Measurements from ENCODE around the gene RABEP2.
A peak's percentile ranks its signal among the peaks of the same experiment; 100 is the strongest.
"Not testable (repeated sequence)": the region's sequence is repeated elsewhere in the genome, so short reads cannot be mapped to it uniquely, and the experiment has no call there.

The RABEP2 gene

GRCh38 chr16:28902909-28903308 is 22.1 kb downstream of the RABEP2 start:
- no peaks in the 10 kb centered on the region for H3K9me3 Mint-ChIP-seq
- H3K36me3 Mint-ChIP-seq (ENCODE audit: low read depth): peaks cover 10% of the 10 kb centered on the region
- no peak overlapping the region for H3K4me3 Mint-ChIP-seq
- peaks cover 3% of the 10 kb centered on the region for H3K4me1 Mint-ChIP-seq (ENCODE audit: low read depth)
- no peak overlapping the region for H3K27ac Mint-ChIP-seq
- no peak for DNase-seq
- H3K27me3 Mint-ChIP-seq: no peaks in the 10 kb centered on the region

- H3K4me1 Mint-ChIP-seq (ENCODE audit: low read depth): peaks cover 3% of the 10 kb centered on the region
- no peak overlapping the region for H3K4me3 Mint-ChIP-seq
- no peaks in the 10 kb centered on the region for H3K9me3 Mint-ChIP-seq
- H3K27ac Mint-ChIP-seq: no peak overlapping the region
- no peaks in the 10 kb centered on the region for H3K27me3 Mint-ChIP-seq
- DNase-seq: no peak
- peaks cover 8% of the 10 kb centered on the region for H3K36me3 Mint-ChIP-seq (ENCODE audit: low read depth)
These were observed 23.2 kb downstream of the RABEP2 start for GRCh38 chr16:28901862-28902261.

- peaks cover 8% of the 10 kb centered on the region for H3K36me3 Mint-ChIP-seq (ENCODE audit: low read depth)
- H3K9me3 Mint-ChIP-seq: no peaks in the 10 kb centered on the region
- H3K4me3 Mint-ChIP-seq: no peak overlapping the region
- no peak for DNase-seq
- no peaks in the 10 kb centered on the region for H3K27me3 Mint-ChIP-seq
- no peak overlapping the region for H3K27ac Mint-ChIP-seq
- H3K4me1 Mint-ChIP-seq (ENCODE audit: low read depth): peaks cover 3% of the 10 kb centered on the region
These were observed 24.4 kb downstream of the RABEP2 start for GRCh38 chr16:28900601-28901000.

- Mint-ChIP-seq H3K9me3 (no peaks in the 10 kb centered on the region), H3K27ac (no peak overlapping the region), H3K36me3 (ENCODE audit: low read depth) (peaks cover 6% of the 10 kb centered on the region), H3K4me3 (no peak overlapping the region), H3K27me3 (no peaks in the 10 kb centered on the region), H3K4me1 (ENCODE audit: low read depth) (peaks cover 3% of the 10 kb centered on the region)
- DNase-seq: no peak
These were observed 25.0 kb downstream of the RABEP2 start for GRCh38 chr16:28899882-28900590.

- Mint-ChIP-seq H3K27me3 (no peaks in the 10 kb centered on the region), H3K27ac (peak overlapping the region; percentile 33), H3K4me1 (ENCODE audit: low read depth) (peaks cover 3% of the 10 kb centered on the region), H3K9me3 (no peaks in the 10 kb centered on the region), H3K36me3 (ENCODE audit: low read depth) (no peaks in the 10 kb centered on the region), H3K4me3 (no peak overlapping the region)
- no peak for DNase-seq
These were observed 26.1 kb downstream of the RABEP2 start for GRCh38 chr16:28898942-28899341.

- no peak overlapping the region for H3K4me3 Mint-ChIP-seq
- H3K36me3 Mint-ChIP-seq (ENCODE audit: low read depth): no peaks in the 10 kb centered on the region
- peaks cover 3% of the 10 kb centered on the region for H3K4me1 Mint-ChIP-seq (ENCODE audit: low read depth)
- H3K27me3 Mint-ChIP-seq: no peaks in the 10 kb centered on the region
- no peak overlapping the region for H3K27ac Mint-ChIP-seq
- DNase-seq: no peak
- no peaks in the 10 kb centered on the region for H3K9me3 Mint-ChIP-seq
These were observed 26.8 kb downstream of the RABEP2 start for GRCh38 chr16:28898266-28898665.

- H3K4me1 Mint-ChIP-seq (ENCODE audit: low read depth): peaks cover 2% of the 10 kb centered on the region
- H3K36me3 Mint-ChIP-seq (ENCODE audit: low read depth): no peaks in the 10 kb centered on the region
- no peaks in the 10 kb centered on the region for H3K27me3 Mint-ChIP-seq
- H3K4me3 Mint-ChIP-seq: no peak overlapping the region
- DNase-seq: no peak
- H3K9me3 Mint-ChIP-seq: no peaks in the 10 kb centered on the region
- H3K27ac Mint-ChIP-seq: no peak overlapping the region
These were observed 27.2 kb downstream of the RABEP2 start for GRCh38 chr16:28897826-28898225.

GRCh38 chr16:28895609-28896008 is 29.4 kb downstream of the RABEP2 start:
- Mint-ChIP-seq H3K4me1 (ENCODE audit: low read depth) (no peaks in the 10 kb centered on the region), H3K9me3 (no peaks in the 10 kb centered on the region), H3K4me3 (no peak overlapping the region), H3K27me3 (no peaks in the 10 kb centered on the region), H3K36me3 (ENCODE audit: low read depth) (no peaks in the 10 kb centered on the region), H3K27ac (no peak overlapping the region)
- no peak for DNase-seq

- DNase-seq: no peak
- Mint-ChIP-seq H3K9me3 (no peaks in the 10 kb centered on the region), H3K27ac (no peak overlapping the region), H3K4me3 (no peak overlapping the region), H3K36me3 (ENCODE audit: low read depth) (no peaks in the 10 kb centered on the region), H3K4me1 (ENCODE audit: low read depth) (no peaks in the 10 kb centered on the region), H3K27me3 (no peaks in the 10 kb centered on the region)
These were observed 31.7 kb downstream of the RABEP2 start for GRCh38 chr16:28893291-28893690.

GRCh38 chr16:28891964-28892890 is 32.8 kb downstream of the RABEP2 start:
- DNase-seq: no peak
- Mint-ChIP-seq H3K27ac (no peak overlapping the region), H3K4me1 (ENCODE audit: low read depth) (no peaks in the 10 kb centered on the region), H3K4me3 (no peak overlapping the region), H3K36me3 (ENCODE audit: low read depth) (no peaks in the 10 kb centered on the region), H3K9me3 (no peaks in the 10 kb centered on the region), H3K27me3 (no peaks in the 10 kb centered on the region)

- not testable (repeated sequence) for DNase-seq; H3K4me3 Mint-ChIP-seq; H3K27me3 Mint-ChIP-seq; H3K4me1 Mint-ChIP-seq (ENCODE audit: low read depth); H3K9me3 Mint-ChIP-seq; H3K36me3 Mint-ChIP-seq (ENCODE audit: low read depth); H3K27ac Mint-ChIP-seq
These were observed 34.7 kb downstream of the RABEP2 start for GRCh38 chr16:28890355-28890754.

- Mint-ChIP-seq H3K36me3 (ENCODE audit: low read depth) (no peaks in the 10 kb centered on the region), H3K4me3 (no peak overlapping the region), H3K27ac (no peak overlapping the region), H3K4me1 (ENCODE audit: low read depth) (no peaks in the 10 kb centered on the region), H3K9me3 (no peaks in the 10 kb centered on the region), H3K27me3 (peaks cover 3% of the 10 kb centered on the region)
- DNase-seq: no peak
These were observed 38.1 kb downstream of the RABEP2 start for GRCh38 chr16:28886945-28887344.

- H3K4me3 Mint-ChIP-seq: no peak overlapping the region
- H3K4me1 Mint-ChIP-seq (ENCODE audit: low read depth): peaks cover 15% of the 10 kb centered on the region
- DNase-seq: no peak
- peaks cover 5% of the 10 kb centered on the region for H3K36me3 Mint-ChIP-seq (ENCODE audit: low read depth)
- no peaks in the 10 kb centered on the region for H3K9me3 Mint-ChIP-seq
- H3K27me3 Mint-ChIP-seq: peaks cover 12% of the 10 kb centered on the region
- H3K27ac Mint-ChIP-seq: no peak overlapping the region
These were observed 41.0 kb downstream of the RABEP2 start for GRCh38 chr16:28884045-28884444.

GRCh38 chr16:28883221-28883996 is 41.6 kb downstream of the RABEP2 start:
- Mint-ChIP-seq H3K4me1 (ENCODE audit: low read depth) (peaks cover 20% of the 10 kb centered on the region), H3K9me3 (no peaks in the 10 kb centered on the region), H3K36me3 (ENCODE audit: low read depth) (peaks cover 5% of the 10 kb centered on the region), H3K27ac (no peak overlapping the region), H3K4me3 (no peak overlapping the region), H3K27me3 (peaks cover 12% of the 10 kb centered on the region)
- no peak for DNase-seq

All from activated T-cell treated with anti-CD3 and anti-CD28 coated beads, Interleukin-2, amount 50 U/mL, for 24 hours (primary cell).